ENCODE measurements around the gene ACTR3C. TPM values are rescaled to one million over a fixed set of nuclear protein-coding genes. Genes with fewer than 3 reads are reported as not detected.

The ACTR3C gene
- 1 to 10 TPM; 3.2 to 4.7 TPM for total RNA-seq

GRCh38 chr7:150322833-150323681 lies at the start of gene ACTR3C, which contains the start of gene LRRC61:
TSS of gene ACTR3C (minus strand) at chr7:150323545. CDS start at chr7:150295296, 28,249 bp downstream.
TSS of gene LRRC61 (plus strand) at chr7:150323355. CDS start at chr7:150336862, 13,507 bp downstream.
- POLR2A ChIA-PET: no interaction called here
- DNase-seq (peak; percentile 78), ATAC-seq (peak; percentile 24)
- H3K36me3 Mint-ChIP-seq (ENCODE audit: low read depth): peaks cover 39% of the 10 kb centered on the region
- no peaks in the 10 kb centered on the region for H3K27me3 Mint-ChIP-seq
- no peaks in the 10 kb centered on the region for H3K9me3 Mint-ChIP-seq (ENCODE audit: low read depth)
- peak within 1 kb of the TSS; percentile 91 for H3K4me3 Mint-ChIP-seq
- peaks cover 52% of the 10 kb centered on the region for H3K4me1 Mint-ChIP-seq
- CTCF ChIA-PET: interaction anchor here (0.6 to 0.9 kb wide), 2 partner anchors 51 to 836 kb away, joined by 3 read pairs; no protein-coding TSS in a partner anchor
- intact Hi-C loops (cut with DNase I, micrococcal nuclease): loop anchor here (1.0 to 5.0 kb wide), 15 partner anchors 34 to 1309 kb away; partner anchors contain the start of genes ZNF775 (in 2 of the 2), ATP6V0E2 (in 1 of the 2), GIMAP5 (in 1 of the 2) and NUB1 (in 1 of the 2)
- H3K27ac Mint-ChIP-seq: peak within 1 kb of the TSS; percentile 99

- no peak overlapping the region for H3K27ac Mint-ChIP-seq
- H3K9me3 Mint-ChIP-seq (ENCODE audit: low read depth): no peaks in the 10 kb centered on the region
- ATAC-seq: no peak
- no peak for DNase-seq
- intact Hi-C loops (cut with DNase I, micrococcal nuclease): loop anchor here in 1 of 2 experiments (10.0 kb wide), 1 partner anchor 972 kb away; the partner anchor contains the start of gene NUB1
- ChIA-PET CTCF (interaction anchor here (1.1 kb wide), 1 partner anchor 16 kb away, joined by 4 read pairs; no protein-coding TSS in a partner anchor), POLR2A (no interaction called here)
- peaks cover 55% of the 10 kb centered on the region for H3K4me1 Mint-ChIP-seq
- peaks cover 30% of the 10 kb centered on the region for H3K36me3 Mint-ChIP-seq (ENCODE audit: low read depth)
- no peak overlapping the region for H3K4me3 Mint-ChIP-seq
- H3K27me3 Mint-ChIP-seq: no peaks in the 10 kb centered on the region
Measured at GRCh38 chr7:150372271-150373048, 49.1 kb upstream of the ACTR3C start.

GRCh38 chr7:150371996-150372270 lies 48.6 kb upstream of the ACTR3C start:
- H3K27ac Mint-ChIP-seq: no peak overlapping the region
- ATAC-seq (no peak), DNase-seq (no peak)
- intact Hi-C loops (cut with DNase I, micrococcal nuclease): loop anchor here (2.0 to 10.0 kb wide), 2 partner anchors 15 to 973 kb away; partner anchors contain the start of gene NUB1 (in 1 of the 2)
- peaks cover 52% of the 10 kb centered on the region for H3K4me1 Mint-ChIP-seq
- POLR2A ChIA-PET: no interaction called here
- H3K36me3 Mint-ChIP-seq (ENCODE audit: low read depth): peaks cover 30% of the 10 kb centered on the region
- no peaks in the 10 kb centered on the region for H3K9me3 Mint-ChIP-seq (ENCODE audit: low read depth)
- H3K4me3 Mint-ChIP-seq: no peak overlapping the region
- H3K27me3 Mint-ChIP-seq: no peaks in the 10 kb centered on the region
- CTCF ChIA-PET: interaction anchor here (1.1 kb wide), 1 partner anchor 15 kb away, joined by 4 read pairs; no protein-coding TSS in a partner anchor

- ChIA-PET POLR2A (interaction anchor here (0.8 kb wide), 1 partner anchor 384 kb away, joined by 7 read pairs; no protein-coding TSS in a partner anchor), CTCF (interaction anchor here (0.6 kb wide), 1 partner anchor 143 kb away, joined by 3 read pairs; the partner anchor contains the start of gene GIMAP7)
- H3K27ac Mint-ChIP-seq: no peak overlapping the region
- H3K4me3 Mint-ChIP-seq: no peak overlapping the region
- intact Hi-C loops (cut with DNase I, micrococcal nuclease): loop anchor here (2.0 to 10.0 kb wide), 2 partner anchors 15 to 973 kb away; partner anchors contain the start of gene NUB1 (in 1 of the 2)
- peaks cover 30% of the 10 kb centered on the region for H3K36me3 Mint-ChIP-seq (ENCODE audit: low read depth)
- no peaks in the 10 kb centered on the region for H3K9me3 Mint-ChIP-seq (ENCODE audit: low read depth)
- H3K27me3 Mint-ChIP-seq: no peaks in the 10 kb centered on the region
- ATAC-seq (no peak), DNase-seq (no peak)
- peaks cover 48% of the 10 kb centered on the region for H3K4me1 Mint-ChIP-seq
Measured at GRCh38 chr7:150371131-150371995, 48.0 kb upstream of the ACTR3C start.

- peaks cover 27% of the 10 kb centered on the region for H3K36me3 Mint-ChIP-seq (ENCODE audit: low read depth)
- H3K9me3 Mint-ChIP-seq (ENCODE audit: low read depth): no peaks in the 10 kb centered on the region
- no peaks in the 10 kb centered on the region for H3K27me3 Mint-ChIP-seq
- ATAC-seq: no peak
- no peak for DNase-seq
- intact Hi-C loops (cut with DNase I, micrococcal nuclease): loop anchor here (2.0 to 10.0 kb wide), 2 partner anchors 14 to 974 kb away; partner anchors contain the start of gene NUB1 (in 1 of the 2)
- peak overlapping the region; percentile 90 for H3K4me3 Mint-ChIP-seq
- peaks cover 43% of the 10 kb centered on the region for H3K4me1 Mint-ChIP-seq
- CTCF ChIA-PET: interaction anchor here (0.6 kb wide), 1 partner anchor 144 kb away, joined by 3 read pairs; the partner anchor contains the start of gene GIMAP7
- POLR2A ChIA-PET: interaction anchor here (0.8 kb wide), 1 partner anchor 385 kb away, joined by 7 read pairs; no protein-coding TSS in a partner anchor
- peak overlapping the region; percentile 75 for H3K27ac Mint-ChIP-seq
Measured at GRCh38 chr7:150370612-150371071, 47.3 kb upstream of the ACTR3C start.

GRCh38 chr7:150369748-150370501 lies 46.6 kb upstream of the ACTR3C start:
- DNase-seq (no peak), ATAC-seq (no peak)
- ChIA-PET POLR2A (interaction anchor here (0.5 to 1.2 kb wide), 5 partner anchors 8 to 385 kb away, joined by 3 to 7 read pairs (median 4); a partner anchor contains a TSS), CTCF (interaction anchor here (0.7 to 1.4 kb wide), 4 partner anchors 8 to 385 kb away, joined by 3 to 5 read pairs (median 4); a partner anchor contains a TSS)
- Mint-ChIP-seq H3K27ac (peak overlapping the region; percentile 97), H3K4me3 (peak overlapping the region; percentile 90), H3K4me1 (peaks cover 40% of the 10 kb centered on the region), H3K27me3 (no peaks in the 10 kb centered on the region), H3K9me3 (ENCODE audit: low read depth) (no peaks in the 10 kb centered on the region), H3K36me3 (ENCODE audit: low read depth) (peaks cover 25% of the 10 kb centered on the region)
- intact Hi-C loops (cut with DNase I, micrococcal nuclease): loop anchor here (1.0 to 10.0 kb wide), 7 partner anchors 9 to 975 kb away; partner anchors contain the start of genes ACTR3C (in 1 of the 2), GIMAP4 (in 1 of the 2), LRRC61 (in 1 of the 2) and NUB1 (in 1 of the 2)

- intact Hi-C loops (cut with DNase I, micrococcal nuclease): loop anchor here (1.0 to 5.0 kb wide), 6 partner anchors 10 to 388 kb away; partner anchors contain the start of genes ZNF775 (in 2 of the 2), ACTR3C (in 1 of the 2), GIMAP4 (in 1 of the 2) and LRRC61 (in 1 of the 2)
- Mint-ChIP-seq H3K9me3 (ENCODE audit: low read depth) (no peaks in the 10 kb centered on the region), H3K36me3 (ENCODE audit: low read depth) (peaks cover 25% of the 10 kb centered on the region), H3K27ac (peak overlapping the region; percentile 97), H3K4me3 (peak overlapping the region; percentile 90), H3K27me3 (no peaks in the 10 kb centered on the region), H3K4me1 (peaks cover 39% of the 10 kb centered on the region)
- POLR2A ChIA-PET: interaction anchor here (0.5 to 1.2 kb wide), 4 partner anchors 9 to 36 kb away, joined by 3 to 5 read pairs (median 4); a partner anchor contains a TSS
- DNase-seq: peak; percentile 70
- CTCF ChIA-PET: interaction anchor here (0.7 to 1.4 kb wide), 5 partner anchors 9 to 386 kb away, joined by 3 to 5 read pairs (median 3); a partner anchor contains a TSS
- peak; percentile 30 for ATAC-seq
Measured at GRCh38 chr7:150368884-150369747, 45.8 kb upstream of the ACTR3C start.

GRCh38 chr7:150368096-150368883 lies 44.9 kb upstream of the ACTR3C start, which contains the start of gene REPIN1:
TSS of gene REPIN1 (plus strand) at chr7:150368822. CDS start at chr7:150369712, 890 bp downstream.
- CTCF ChIA-PET: interaction anchor here (0.6 to 1.4 kb wide), 4 partner anchors 10 to 387 kb away, joined by 3 to 4 read pairs (median 3); no protein-coding TSS in a partner anchor
- intact Hi-C loops (cut with DNase I, micrococcal nuclease): loop anchor here (1.0 to 5.0 kb wide), 6 partner anchors 11 to 389 kb away; partner anchors contain the start of genes ACTR3C (in 1 of the 2), GIMAP4 (in 1 of the 2), LRRC61 (in 1 of the 2) and ZNF775 (in 1 of the 2)

More at GRCh38 chr7:150368096-150368883, 44.9 kb upstream of the ACTR3C start, which contains the start of gene REPIN1:
- peaks cover 19% of the 10 kb centered on the region for H3K36me3 Mint-ChIP-seq (ENCODE audit: low read depth)
- H3K9me3 Mint-ChIP-seq (ENCODE audit: low read depth): no peaks in the 10 kb centered on the region
- no peaks in the 10 kb centered on the region for H3K27me3 Mint-ChIP-seq
- POLR2A ChIA-PET: interaction anchor here (1.2 kb wide), 1 partner anchor 37 kb away, joined by 3 read pairs; a partner anchor contains a TSS
- peak; percentile 88 for DNase-seq
- peak within 1 kb of the TSS; percentile 90 for H3K4me3 Mint-ChIP-seq
- peak within 1 kb of the TSS; percentile 97 for H3K27ac Mint-ChIP-seq
- peak; percentile 63 for ATAC-seq
- H3K4me1 Mint-ChIP-seq: peaks cover 37% of the 10 kb centered on the region
